ENCODE data around the gene UTP14A.

GRCh38 chrX:129930941-129931410, 25.0 kb downstream of the UTP14A start:
- TF ChIP-seq EZH2 (IDR thresholded peaks at IDR 0.05) (no peak), POLR2AphosphoS5 (IDR thresholded peaks at IDR 0.05; ENCODE audit: borderline replicate concordance, low read depth, low read length) (no peak; the same call in 1 of the 2 replicates)

Data from SK-N-MC (cell line).